SK-N-SH treated with all-trans-retinoic acid at 6 μM for 48 hours (cell line): ENCODE measurements around the gene RBMS3.

Experiments used
- ATAC-seq: fragments of 200-7000 bp; cut with Tn5 transposase; 3 replicates; pipeline ENCODE4 v1.9.1; 2020; ENCODE audit warnings: mild to moderate bottlenecking, moderate library complexity
- BACH2 ChIP-seq: fragments of 250-450 bp; sonication (Bioruptor Pico); IDR thresholded peaks from 2 replicates; pipeline ENCODE4 v1.9.0; 2021; ENCODE audit warnings: mild to moderate bottlenecking, borderline replicate concordance
- CREB5 ChIP-seq: fragments of 250-450 bp; sonication (Bioruptor Pico); IDR thresholded peaks from 2 replicates; pipeline ENCODE4 v1.5.1; 2020; ENCODE audit warnings: low read depth, mild to moderate bottlenecking, moderate library complexity
- CSDC2 ChIP-seq: fragments of 250-450 bp; sonication (Bioruptor Pico); IDR thresholded peaks from 2 replicates; pipeline ENCODE4 v1.5.0; 2020; ENCODE audit warnings: mild to moderate bottlenecking, moderate library complexity
- CSRNP3 ChIP-seq: fragments of 250-450 bp; sonication (Bioruptor Pico); IDR thresholded peaks from 2 replicates; pipeline ENCODE4 v1.5.1; 2021; ENCODE audit warnings: mild to moderate bottlenecking, moderate library complexity
- ESRRG ChIP-seq: fragments of 250-450 bp; sonication (Bioruptor Pico); IDR thresholded peaks from 2 replicates; pipeline ENCODE4 v1.6.1; 2021; ENCODE audit warnings: mild to moderate bottlenecking
- GLIS3 ChIP-seq: fragments of 250-450 bp; sonication (Bioruptor Pico); IDR thresholded peaks from 2 replicates; pipeline ENCODE4 v1.5.0; 2020; ENCODE audit warnings: mild to moderate bottlenecking, moderate library complexity
- ISL1 ChIP-seq: fragments of 250-450 bp; sonication (Bioruptor Pico); IDR thresholded peaks from 2 replicates; pipeline ENCODE4 v2.1.2; 2022; ENCODE audit warnings: mild to moderate bottlenecking, moderate library complexity
- OSR1 ChIP-seq: fragments of 250-450 bp; sonication (Bioruptor Pico); IDR thresholded peaks from 2 replicates; pipeline ENCODE4 v1.8.0; 2022; ENCODE audit warnings: moderate library complexity, mild to moderate bottlenecking, inconsistent platforms
- PATZ1 ChIP-seq: fragments of 250-450 bp; sonication (Bioruptor Pico); IDR thresholded peaks from 2 replicates; pipeline ENCODE4 v1.8.0; 2020; ENCODE audit warnings: mild to moderate bottlenecking, moderate library complexity, borderline replicate concordance
- PPARA ChIP-seq: fragments of 250-450 bp; sonication (Bioruptor Pico); IDR thresholded peaks from 2 replicates; pipeline ENCODE4 v1.5.0; 2020; ENCODE audit warnings: mild to moderate bottlenecking, borderline replicate concordance
- RARB ChIP-seq: fragments of 250-450 bp; sonication (Bioruptor Pico); IDR thresholded peaks from 2 replicates; pipeline ENCODE4 v1.8.0; 2021; ENCODE audit warnings: mild to moderate bottlenecking, moderate library complexity
- SNAI2 ChIP-seq: fragments of 250-450 bp; sonication (Bioruptor Pico); IDR thresholded peaks from 2 replicates; pipeline ENCODE4 v1.5.0; 2020; ENCODE audit warnings: mild to moderate bottlenecking, moderate library complexity
- TCF4 ChIP-seq: fragments of 250-450 bp; sonication (Bioruptor Pico); IDR thresholded peaks from 2 replicates; pipeline ENCODE4 v1.8.0; 2021; ENCODE audit warnings: mild to moderate bottlenecking, moderate library complexity, borderline replicate concordance
- TOX ChIP-seq: fragments of 250-450 bp; sonication (Bioruptor Pico); IDR thresholded peaks from 2 replicates; pipeline ENCODE4 v1.8.0; 2021; ENCODE audit warnings: mild to moderate bottlenecking, moderate library complexity, borderline replicate concordance
- ZC3H10 ChIP-seq: fragments of 250-450 bp; sonication (Bioruptor Pico); IDR thresholded peaks from 2 replicates; pipeline ENCODE4 v1.5.1; 2021; ENCODE audit warnings: mild to moderate bottlenecking, moderate library complexity
- ZFP3 ChIP-seq: fragments of 250-450 bp; sonication (Bioruptor Pico); IDR thresholded peaks from 2 replicates; pipeline ENCODE4 v1.5.0; 2020; ENCODE audit warnings: mild to moderate bottlenecking, moderate library complexity
- ZFP30 ChIP-seq: fragments of 450-650 bp; formaldehyde crosslinking; IDR thresholded peaks from 2 replicates; pipeline ENCODE4 v1.5.0; 2022; ENCODE audit warnings: mild to moderate bottlenecking, moderate library complexity
- ZNF565 ChIP-seq: fragments of 450-650 bp; formaldehyde crosslinking; conservative IDR thresholded peaks from 2 replicates; pipeline ENCODE4 v1.5.0; 2020; ENCODE audit warnings: low read depth, mild to moderate bottlenecking, moderate library complexity
- ZNF70 ChIP-seq: fragments of 450-650 bp; formaldehyde crosslinking; IDR thresholded peaks from 2 replicates; pipeline ENCODE4 v1.5.0; 2020; ENCODE audit warnings: mild to moderate bottlenecking, moderate library complexity
- ZNF8 ChIP-seq: fragments of 450-650 bp; formaldehyde crosslinking; IDR thresholded peaks from 2 replicates; pipeline ENCODE4 v1.5.0; 2020; ENCODE audit warnings: mild to moderate bottlenecking, moderate library complexity
- TF ChIP-seq, protein P1 (sequence below): fragments of 250-450 bp; sonication (Bioruptor Pico); IDR thresholded peaks from 2 replicates; pipeline ENCODE4 v1.5.0; 2020; ENCODE audit warnings: mild to moderate bottlenecking, moderate library complexity
- TF ChIP-seq, protein P2 (sequence below): fragments of 250-450 bp; sonication (Bioruptor Pico); IDR thresholded peaks from 2 replicates; pipeline ENCODE4 v1.8.0; 2021; ENCODE audit warnings: low read depth, mild to moderate bottlenecking, moderate library complexity, borderline replicate concordance

RBMS3 gene

DNA sequence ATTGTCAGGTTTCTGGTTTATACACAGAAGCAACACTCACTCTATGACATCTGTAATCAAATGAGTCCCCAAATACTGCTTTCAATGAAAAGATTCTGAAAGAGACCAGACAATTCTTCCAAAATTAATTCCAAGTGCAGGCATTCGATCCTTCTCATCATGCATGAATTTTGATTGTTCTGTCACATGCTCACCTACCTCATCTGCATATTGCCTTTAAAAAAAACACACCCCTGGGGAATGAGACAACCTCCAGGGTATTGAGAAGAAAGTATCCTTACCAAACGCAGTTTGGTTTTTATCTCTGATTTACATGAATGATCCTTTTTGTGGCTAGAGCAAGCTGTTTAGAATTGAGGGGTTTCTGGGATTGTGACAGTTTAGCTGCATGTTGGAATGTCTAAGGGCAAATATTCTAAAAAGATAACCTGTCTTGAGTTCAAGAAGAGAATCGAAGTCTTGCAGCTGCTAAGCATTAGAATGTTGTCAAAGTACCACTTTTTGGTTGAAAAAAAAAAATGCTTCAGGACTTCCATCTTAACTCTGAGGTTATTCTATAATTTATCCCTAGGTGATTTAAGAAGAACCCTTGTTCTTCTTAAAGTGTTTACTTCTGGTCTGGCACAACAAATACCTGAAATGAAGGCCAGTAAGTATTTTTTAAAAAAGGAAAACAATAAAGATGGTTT is 653.1 kb downstream of the RBMS3 start:
- TF ChIP-seq ISL1, result no peak
- no peak for TF ChIP-seq ZC3H10 (CRISPR knock-in tag)
- TF ChIP-seq GLIS3, result no peak
- no peak for TF ChIP-seq CSDC2
- TF ChIP-seq OSR1 (CRISPR knock-in tag), result no peak
- TF ChIP-seq TOX (CRISPR knock-in tag), result no peak
- no peak for ATAC-seq

- no peak for ATAC-seq
- TF ChIP-seq ESRRG (CRISPR knock-in tag) (no peak), CSRNP3 (CRISPR knock-in tag) (no peak), BACH2 (no peak), ZC3H10 (CRISPR knock-in tag) (no peak), ISL1 (no peak), CREB5 (CRISPR knock-in tag) (no peak), PATZ1 (CRISPR knock-in tag) (no peak), TOX (CRISPR knock-in tag) (no peak), GLIS3 (no peak), ZNF8 (CRISPR knock-in tag) (no peak), ZNF70 (no peak), ZFP3 (no peak), ZNF565 (no peak), PPARA (CRISPR knock-in tag) (no peak), SNAI2 (no peak), RARB (CRISPR knock-in tag) (no peak)
- TF ChIP-seq, protein P1, sequence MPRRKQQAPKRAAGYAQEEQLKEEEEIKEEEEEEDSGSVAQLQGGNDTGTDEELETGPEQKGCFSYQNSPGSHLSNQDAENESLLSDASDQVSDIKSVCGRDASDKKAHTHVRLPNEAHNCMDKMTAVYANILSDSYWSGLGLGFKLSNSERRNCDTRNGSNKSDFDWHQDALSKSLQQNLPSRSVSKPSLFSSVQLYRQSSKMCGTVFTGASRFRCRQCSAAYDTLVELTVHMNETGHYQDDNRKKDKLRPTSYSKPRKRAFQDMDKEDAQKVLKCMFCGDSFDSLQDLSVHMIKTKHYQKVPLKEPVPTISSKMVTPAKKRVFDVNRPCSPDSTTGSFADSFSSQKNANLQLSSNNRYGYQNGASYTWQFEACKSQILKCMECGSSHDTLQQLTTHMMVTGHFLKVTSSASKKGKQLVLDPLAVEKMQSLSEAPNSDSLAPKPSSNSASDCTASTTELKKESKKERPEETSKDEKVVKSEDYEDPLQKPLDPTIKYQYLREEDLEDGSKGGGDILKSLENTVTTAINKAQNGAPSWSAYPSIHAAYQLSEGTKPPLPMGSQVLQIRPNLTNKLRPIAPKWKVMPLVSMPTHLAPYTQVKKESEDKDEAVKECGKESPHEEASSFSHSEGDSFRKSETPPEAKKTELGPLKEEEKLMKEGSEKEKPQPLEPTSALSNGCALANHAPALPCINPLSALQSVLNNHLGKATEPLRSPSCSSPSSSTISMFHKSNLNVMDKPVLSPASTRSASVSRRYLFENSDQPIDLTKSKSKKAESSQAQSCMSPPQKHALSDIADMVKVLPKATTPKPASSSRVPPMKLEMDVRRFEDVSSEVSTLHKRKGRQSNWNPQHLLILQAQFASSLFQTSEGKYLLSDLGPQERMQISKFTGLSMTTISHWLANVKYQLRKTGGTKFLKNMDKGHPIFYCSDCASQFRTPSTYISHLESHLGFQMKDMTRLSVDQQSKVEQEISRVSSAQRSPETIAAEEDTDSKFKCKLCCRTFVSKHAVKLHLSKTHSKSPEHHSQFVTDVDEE, result no peak
- TF ChIP-seq, protein P2, sequence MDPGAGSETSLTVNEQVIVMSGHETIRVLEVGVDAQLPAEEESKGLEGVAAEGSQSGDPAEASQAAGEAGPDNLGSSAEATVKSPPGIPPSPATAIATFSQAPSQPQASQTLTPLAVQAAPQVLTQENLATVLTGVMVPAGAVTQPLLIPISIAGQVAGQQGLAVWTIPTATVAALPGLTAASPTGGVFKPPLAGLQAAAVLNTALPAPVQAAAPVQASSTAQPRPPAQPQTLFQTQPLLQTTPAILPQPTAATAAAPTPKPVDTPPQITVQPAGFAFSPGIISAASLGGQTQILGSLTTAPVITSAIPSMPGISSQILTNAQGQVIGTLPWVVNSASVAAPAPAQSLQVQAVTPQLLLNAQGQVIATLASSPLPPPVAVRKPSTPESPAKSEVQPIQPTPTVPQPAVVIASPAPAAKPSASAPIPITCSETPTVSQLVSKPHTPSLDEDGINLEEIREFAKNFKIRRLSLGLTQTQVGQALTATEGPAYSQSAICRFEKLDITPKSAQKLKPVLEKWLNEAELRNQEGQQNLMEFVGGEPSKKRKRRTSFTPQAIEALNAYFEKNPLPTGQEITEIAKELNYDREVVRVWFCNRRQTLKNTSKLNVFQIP (CRISPR knock-in tag), result no peak
Measured at GRCh38 chr3:29934751-29935150, 653.9 kb downstream of the RBMS3 start.

DNA sequence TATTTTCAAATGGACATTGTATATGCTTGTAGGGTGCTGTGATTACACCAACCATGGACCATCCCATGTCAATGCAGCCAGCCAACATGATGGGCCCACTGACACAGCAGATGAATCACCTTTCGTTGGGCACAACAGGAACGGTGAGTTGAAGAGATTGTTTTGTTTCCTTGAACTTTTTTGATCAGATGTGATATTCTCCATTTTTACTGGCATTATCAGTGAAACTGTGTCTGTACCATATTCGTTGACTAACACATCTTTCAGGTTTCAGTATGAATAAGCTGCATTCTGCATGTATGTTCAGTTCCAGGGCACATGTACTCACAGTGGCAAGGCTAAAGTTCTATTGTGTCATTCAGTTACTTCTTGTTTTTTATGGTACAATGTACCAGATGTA is 655.2 kb downstream of the RBMS3 start:
- TF ChIP-seq TCF4 (CRISPR knock-in tag), result no peak
- no peak for TF ChIP-seq CREB5 (CRISPR knock-in tag)
- no peak for TF ChIP-seq ZFP30 (CRISPR knock-in tag)
- TF ChIP-seq ISL1, result no peak
- no peak for ATAC-seq
